Stimulated activated CD4-positive, alpha-beta T cell treated with anti-CD3 and anti-CD28 coated beads, Interleukin-4, amount 100 ng/mL, for 24 hours (primary cell): ENCODE data around the gene LPAR2.
"Not testable (repeated sequence)": the region's sequence is repeated elsewhere in the genome, so short reads cannot be mapped to it uniquely, and the experiment has no call there.

Experiments used
- DNase-seq: peaks from one replicate; pipeline ENCODE4 v3.0.0-alpha.2; 2020

The LPAR2 gene

GRCh38 chr19:19627621-19628500 lies at the start of gene LPAR2:
Gene LPAR2 (minus strand): TSS chr19:19628220. CDS start chr19:19627275, 945 bp downstream.
- peak; percentile 60 for DNase-seq

- no peak for DNase-seq
Observed at GRCh38 chr19:19677579-19677978, 49.6 kb upstream of the LPAR2 start.

- no peak for DNase-seq
Observed at GRCh38 chr19:19674315-19674714, 46.3 kb upstream of the LPAR2 start.

- no peak for DNase-seq
Observed at GRCh38 chr19:19672816-19673215, 44.8 kb upstream of the LPAR2 start.

GRCh38 chr19:19670070-19670551 lies 42.1 kb upstream of the LPAR2 start:
- DNase-seq, result no peak

GRCh38 chr19:19668230-19669012 lies 40.4 kb upstream of the LPAR2 start, which contains the start of gene ZNF101:
Gene ZNF101 (plus strand): TSS chr19:19668839. CDS start chr19:19668964, 125 bp downstream.
- DNase-seq, result peak; percentile 96

GRCh38 chr19:19665420-19665948 lies 37.5 kb upstream of the LPAR2 start:
- DNase-seq, result not testable (repeated sequence)

GRCh38 chr19:19663256-19664120 lies 35.5 kb upstream of the LPAR2 start, which contains the start of gene ATP13A1:
Gene ATP13A1 (minus strand): TSS chr19:19663676. CDS start chr19:19663666, 10 bp downstream.
- DNase-seq, result peak; percentile 95

GRCh38 chr19:19662871-19663255 lies 34.8 kb upstream of the LPAR2 start:
- no peak for DNase-seq

- DNase-seq, result no peak
Observed at GRCh38 chr19:19662344-19662743, 34.3 kb upstream of the LPAR2 start.

- DNase-seq, result peak; percentile 54
Observed at GRCh38 chr19:19661675-19662251, 33.7 kb upstream of the LPAR2 start.

GRCh38 chr19:19661141-19661674 lies 33.2 kb upstream of the LPAR2 start:
- no peak for DNase-seq

- DNase-seq, result no peak
Observed at GRCh38 chr19:19659646-19660245, 31.7 kb upstream of the LPAR2 start.

- DNase-seq, result no peak
Observed at GRCh38 chr19:19657397-19657783, 29.4 kb upstream of the LPAR2 start.

- DNase-seq, result no peak
Observed at GRCh38 chr19:19656451-19657396, 28.7 kb upstream of the LPAR2 start.

- no peak for DNase-seq
Observed at GRCh38 chr19:19655641-19656343, 27.8 kb upstream of the LPAR2 start.

- DNase-seq, result no peak
Observed at GRCh38 chr19:19655051-19655594, 27.1 kb upstream of the LPAR2 start.

GRCh38 chr19:19654441-19654840 lies 26.4 kb upstream of the LPAR2 start:
- no peak for DNase-seq

GRCh38 chr19:19653597-19654147 lies 25.7 kb upstream of the LPAR2 start:
- no peak for DNase-seq
